BJ (cell line): ENCODE data around the gene COL19A1. TPM values are rescaled to one million over a fixed set of nuclear protein-coding genes. Genes with fewer than 3 reads are reported as not detected.

Experiments used
- CTCF ChIA-PET: fragments of 350-600 bp; formaldehyde crosslinking; extraction: SDS; loops from one replicate; lab custom pipeline; 2021; ENCODE audit warnings: antibody characterized with exemption, inconsistent platforms; lab: Yijun Ruan, JAX
- POLR2A ChIA-PET: fragments of 300-600 bp; sonication (Branson Sonifier 250); formaldehyde crosslinking; extraction: SDS; loops from one replicate; lab custom pipeline; 2021; ENCODE audit warnings: antibody characterized with exemption; lab: Charles Lee
- DNase-seq: peaks from one replicate; pipeline ENCODE4 v3.0.0-alpha.2; 2011; ENCODE audit warnings: low read depth
- H3K27me3 ChIP-seq: 2 replicates; pipeline ENCODE4 v1.6.0; 2011; ENCODE audit warnings: low read length; ENCODE audit not compliant: control insufficient read depth, insufficient read depth
- H3K36me3 ChIP-seq: 2 replicates; pipeline ENCODE4 v1.5.1; 2011; ENCODE audit warnings: low read length; ENCODE audit not compliant: control insufficient read depth, insufficient read depth
- H3K4me3 ChIP-seq: 2 replicates; pipeline ENCODE4 v1.5.1; 2011; ENCODE audit warnings: low read depth, mild to moderate bottlenecking, control low read depth, low read length
- polyA plus RNA-seq: library from polyadenylated mRNA; depleted of rRNA; stranded (reverse); fragments of >200 nt; gene quantifications from 2 replicates; pipeline ENCODE4 v1.2.3, GENCODE V29; 2011
- TF ChIP-seq, protein P1 (sequence below): IDR thresholded peaks from 2 replicates; pipeline ENCODE4 v1.5.1; 2011; ENCODE audit warnings: low read depth, mild to moderate bottlenecking, control low read depth, inconsistent platforms, low read length, moderate library complexity; ENCODE audit not compliant: insufficient read depth

Gene COL19A1
- polyA plus RNA-seq, 1 experiment, result 0.11 TPM

DNA sequence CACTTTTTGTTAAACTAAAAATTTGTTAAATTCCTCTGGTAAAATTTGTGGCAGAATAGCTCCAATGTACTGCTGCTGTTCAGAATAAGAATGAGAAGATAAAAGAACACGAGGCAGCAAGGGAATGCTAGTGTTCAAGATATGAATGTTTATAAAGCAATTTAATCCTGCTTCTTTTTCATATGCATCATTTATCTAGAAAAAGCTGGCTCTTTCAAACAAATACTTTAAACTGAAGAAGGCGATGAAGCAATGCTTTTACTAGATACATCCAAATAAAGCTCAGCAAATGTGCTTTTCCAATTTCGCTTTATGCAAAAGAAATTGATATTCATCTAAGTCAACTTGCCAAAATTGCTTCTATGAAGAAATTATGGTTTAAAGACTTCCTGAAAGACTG, 370.0 kb downstream of the COL19A1 start:
- CTCF ChIA-PET, result interaction anchor here (0.5 kb wide), 1 partner anchor 421 kb away, joined by 5 read pairs; no protein-coding TSS in a partner anchor
- DNase-seq, result no peak
- Histone ChIP-seq H3K4me3 (no peak overlapping the region), H3K36me3 (no peaks in the 10 kb centered on the region), H3K27me3 (no peaks in the 10 kb centered on the region)
- TF ChIP-seq, protein P1, sequence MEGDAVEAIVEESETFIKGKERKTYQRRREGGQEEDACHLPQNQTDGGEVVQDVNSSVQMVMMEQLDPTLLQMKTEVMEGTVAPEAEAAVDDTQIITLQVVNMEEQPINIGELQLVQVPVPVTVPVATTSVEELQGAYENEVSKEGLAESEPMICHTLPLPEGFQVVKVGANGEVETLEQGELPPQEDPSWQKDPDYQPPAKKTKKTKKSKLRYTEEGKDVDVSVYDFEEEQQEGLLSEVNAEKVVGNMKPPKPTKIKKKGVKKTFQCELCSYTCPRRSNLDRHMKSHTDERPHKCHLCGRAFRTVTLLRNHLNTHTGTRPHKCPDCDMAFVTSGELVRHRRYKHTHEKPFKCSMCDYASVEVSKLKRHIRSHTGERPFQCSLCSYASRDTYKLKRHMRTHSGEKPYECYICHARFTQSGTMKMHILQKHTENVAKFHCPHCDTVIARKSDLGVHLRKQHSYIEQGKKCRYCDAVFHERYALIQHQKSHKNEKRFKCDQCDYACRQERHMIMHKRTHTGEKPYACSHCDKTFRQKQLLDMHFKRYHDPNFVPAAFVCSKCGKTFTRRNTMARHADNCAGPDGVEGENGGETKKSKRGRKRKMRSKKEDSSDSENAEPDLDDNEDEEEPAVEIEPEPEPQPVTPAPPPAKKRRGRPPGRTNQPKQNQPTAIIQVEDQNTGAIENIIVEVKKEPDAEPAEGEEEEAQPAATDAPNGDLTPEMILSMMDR, result no peak
- POLR2A ChIA-PET, result no interaction called here

DNA sequence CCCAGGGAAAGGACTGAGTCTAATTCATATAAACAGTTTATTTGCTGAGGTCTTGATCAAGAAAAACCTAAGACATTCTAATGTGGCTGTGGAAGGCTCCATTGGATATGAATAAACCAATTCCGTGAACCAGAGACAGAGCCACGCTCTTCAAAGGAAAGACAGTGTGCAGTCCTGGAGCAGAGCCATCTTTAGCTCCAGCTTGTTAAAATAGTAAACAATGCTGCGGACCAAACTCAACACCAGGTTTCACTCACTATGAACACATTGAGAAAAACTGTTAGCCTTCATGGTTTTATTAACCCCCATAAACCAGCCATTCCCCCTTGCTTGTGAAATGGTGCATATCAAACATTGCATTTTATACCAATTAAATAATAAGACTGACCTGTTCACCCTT, 374.7 kb downstream of the COL19A1 start:
- DNase-seq, result no peak
- TF ChIP-seq, protein P1, result no peak
- Histone ChIP-seq H3K4me3 (no peak overlapping the region), H3K27me3 (no peaks in the 10 kb centered on the region), H3K36me3 (no peaks in the 10 kb centered on the region)
- ChIA-PET POLR2A (no interaction called here), CTCF (interaction anchor here (1.7 kb wide), 1 partner anchor 20 kb away, joined by 9 read pairs; no protein-coding TSS in a partner anchor)

GRCh38 chr6:70241991-70242420, 375.6 kb downstream of the COL19A1 start:
- Histone ChIP-seq H3K27me3 (no peaks in the 10 kb centered on the region), H3K36me3 (no peaks in the 10 kb centered on the region), H3K4me3 (no peak overlapping the region)
- TF ChIP-seq, protein P1, result no peak
- CTCF ChIA-PET, result no interaction called here
- DNase-seq, result no peak
- POLR2A ChIA-PET, result no interaction called here

GRCh38 chr6:70246118-70246517, 379.8 kb downstream of the COL19A1 start:
- CTCF ChIA-PET, result no interaction called here

DNA sequence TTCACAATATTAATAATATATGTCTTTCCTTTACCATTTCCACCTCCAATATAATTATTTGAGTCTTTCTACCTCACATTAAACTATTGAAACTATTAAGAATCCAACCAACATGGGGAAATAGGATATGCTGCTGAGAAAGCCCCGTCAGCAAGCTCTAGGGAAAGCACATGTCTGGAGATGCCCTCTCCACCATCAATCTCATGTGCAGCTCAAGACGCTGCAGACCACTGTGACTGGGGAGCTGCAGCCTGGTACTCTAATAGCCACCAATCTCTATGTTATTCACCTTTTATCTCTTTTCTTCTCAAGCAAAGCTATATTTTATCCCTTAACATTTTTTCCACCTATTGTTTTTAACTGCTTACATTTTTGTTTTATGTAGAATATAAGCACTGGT, 386.2 kb downstream of the COL19A1 start:
- CTCF ChIA-PET, result interaction anchor here (0.6 to 1.0 kb wide), 2 partner anchors 25 to 116 kb away, joined by 3 read pairs; no protein-coding TSS in a partner anchor
- H3K27me3 ChIP-seq, result no peaks in the 10 kb centered on the region
- POLR2A ChIA-PET, result no interaction called here

More at GRCh38 chr6:70246118-70246517, 379.8 kb downstream of the COL19A1 start:
- TF ChIP-seq, protein P1, result no peak
- no peaks in the 10 kb centered on the region for H3K27me3 ChIP-seq
- no peak for DNase-seq
- H3K36me3 ChIP-seq, result no peaks in the 10 kb centered on the region
- POLR2A ChIA-PET, result no interaction called here
- no peak overlapping the region for H3K4me3 ChIP-seq

More for the DNA sequence above, 386.2 kb downstream of the COL19A1 start:
- no peak for DNase-seq
- TF ChIP-seq, protein P1, result no peak
- no peak overlapping the region for H3K4me3 ChIP-seq
- H3K36me3 ChIP-seq, result no peaks in the 10 kb centered on the region
